ENCODE data around the gene KMT2E. TPM values are rescaled to one million over a fixed set of nuclear protein-coding genes. Genes with fewer than 3 reads are reported as not detected.

The KMT2E gene
- total and polyA plus RNA-seq, 2 donors (not counting 1 experiment from before 2014, with no cell fraction given) = 32.4 to 328 TPM

GRCh38 chr7:105012503-105013220, 1.3 kb upstream of the KMT2E start:
- peaks cover 39 to 51% of the 10 kb centered on the region in 2 donors for H3K4me1 ChIP-seq (ENCODE audit: control insufficient read depth in 2 of 2, insufficient read depth in 2 of 2, low read length in 2 of 2)
- H3K4me2 ChIP-seq (replicated peaks; ENCODE audit: low read depth, low read length, poor library complexity, severe bottlenecking) = peak overlapping the region; percentile 82
- H4K20me1 ChIP-seq (ENCODE audit: control insufficient read depth, insufficient read depth, low read length, poor library complexity, severe bottlenecking) = peaks cover 6% of the 10 kb centered on the region
- Mint-ChIP-seq H3K9me3 (ENCODE audit: insufficient read depth) (no peaks in the 10 kb centered on the region), H3K4me1 (peaks cover 57% of the 10 kb centered on the region), H3K27ac (peak overlapping the region; percentile 100), H3K27me3 (no peaks in the 10 kb centered on the region), H3K4me3 (peak overlapping the region; percentile 99)
- no peak for TF ChIP-seq EZH2 (IDR thresholded peaks at IDR 0.05; ENCODE audit: borderline replicate concordance, insufficient read depth, low read depth, low read length, poor library complexity, severe bottlenecking)
- no peak for TF ChIP-seq CTCF (IDR thresholded peaks at IDR 0.05)
- no peaks in the 10 kb centered on the region for H3K27me3 ChIP-seq (replicated peaks in 1 of 4; ENCODE audit: control extremely low read depth in 1 of 4, control insufficient read depth in 3 of 4, insufficient read depth in 4 of 4, low read length in 3 of 4)
- peak overlapping the region; percentile 100 for H3K27ac ChIP-seq (ENCODE audit: low read length in 2 of 2)
- H3K9ac ChIP-seq (ENCODE audit: low read length) = peak overlapping the region; percentile 100
- H3K4me3 ChIP-seq (ENCODE audit: control extremely low read depth in 1 of 5, extremely low read depth in 1 of 5, insufficient read depth in 1 of 5, low read depth in 2 of 5, low read length in 4 of 5) = peak overlapping the region; percentile 95 to 99 (median 99)
- peaks cover 0 to 16% of the 10 kb centered on the region in 2 experiments for H3K36me3 ChIP-seq (replicated peaks in 1 of 2; ENCODE audit: control extremely low read depth in 1 of 2, control insufficient read depth in 1 of 2, extremely low read depth in 1 of 2, insufficient read depth in 2 of 2, low read length in 1 of 2)
- no peaks in the 10 kb centered on the region for H3K9me3 ChIP-seq (ENCODE audit: control extremely low read depth in 1 of 3, control insufficient read depth in 2 of 3, insufficient read depth in 1 of 3, low read length in 2 of 3)
- under 1% methylated on average over 41 of the region's 54 CpGs for WGBS (ENCODE audit: insufficient coverage)
- CTCF ChIA-PET = interaction anchor here (0.6 to 16.1 kb wide), 8 partner anchors 14 to 519 kb away, joined by 3 to 282 read pairs (median 3); no protein-coding TSS in a partner anchor
- DNase-seq (peak; percentile 100), ATAC-seq (ENCODE audit: low read depth) (peak; percentile 68)
- H3K79me2 ChIP-seq (ENCODE audit: control insufficient read depth, insufficient read depth, low read length) = peaks cover 92% of the 10 kb centered on the region
- H2AFZ ChIP-seq (ENCODE audit: insufficient read depth, low read depth, low read length, poor library complexity, severe bottlenecking) = no peak overlapping the region
- POLR2A ChIA-PET = interaction anchor here (0.5 to 8.5 kb wide), 13 partner anchors 8 to 1547 kb away, joined by 3 to 101 read pairs (median 4); partner anchors contain the start of genes RINT1 and SYPL1
- intact Hi-C loops (cut with micrococcal nuclease) = loop anchor here (1.0 to 10.0 kb wide), 6 partner anchors 28 to 1732 kb away; partner anchors contain the start of genes RINT1 and SYPL1
